HEK293T (cell line): Measurements from ENCODE around the gene TTC39C.

ENCODE experiments used
- CTCF ChIA-PET: fragments of 350-600 bp; formaldehyde crosslinking; extraction: SDS; loops from one replicate; lab custom pipeline; 2021; ENCODE audit warnings: antibody characterized with exemption, inconsistent platforms; lab: Yijun Ruan, JAX
- POLR2A ChIA-PET: fragments of 350-600 bp; formaldehyde crosslinking; extraction: SDS; loops from one replicate; lab custom pipeline; 2020; ENCODE audit warnings: antibody characterized with exemption, inconsistent platforms; lab: Yijun Ruan, JAX
- DNase-seq: peaks from one replicate; pipeline ENCODE4 v3.0.0; 2012; ENCODE audit warnings: mixed read lengths; ENCODE audit errors: extremely low spot score
- ARNT ChIP-seq: fragments of 450-650 bp; IDR thresholded peaks from 2 replicates; pipeline ENCODE4 v1.6.1; 2017; ENCODE audit warnings: mild to moderate bottlenecking
- BHLHE40 ChIP-seq: fragments of 450-650 bp; IDR thresholded peaks from 2 replicates; pipeline ENCODE4 v1.6.1; 2016; ENCODE audit warnings: mild to moderate bottlenecking, moderate library complexity, borderline replicate concordance
- CTBP1 ChIP-seq: fragments of 450-650 bp; IDR thresholded peaks from 2 replicates; pipeline ENCODE4 v1.6.1; 2016; ENCODE audit warnings: borderline replicate concordance
- ELF4 ChIP-seq: fragments of 450-650 bp; IDR thresholded peaks from 2 replicates; pipeline ENCODE4 v1.6.1; 2017; ENCODE audit warnings: antibody characterized with exemption
- FOXA1 ChIP-seq: fragments of 450-650 bp; IDR thresholded peaks from 2 replicates; pipeline ENCODE4 v1.6.1; 2016; ENCODE audit warnings: mild to moderate bottlenecking
- FOXK2 ChIP-seq: fragments of 450-650 bp; IDR thresholded peaks from 2 replicates; pipeline ENCODE4 v1.6.1; 2016; ENCODE audit warnings: mild to moderate bottlenecking
- FOXM1 ChIP-seq: fragments of 450-650 bp; IDR thresholded peaks from 2 replicates; pipeline ENCODE4 v1.6.1; 2017; ENCODE audit warnings: mild to moderate bottlenecking, borderline replicate concordance
- HDGF ChIP-seq: fragments of 450-650 bp; IDR thresholded peaks from 2 replicates; pipeline ENCODE4 v1.6.1; 2017; ENCODE audit warnings: antibody characterized with exemption, borderline replicate concordance
- L3MBTL2 ChIP-seq: fragments of 450-650 bp; conservative IDR thresholded peaks from 2 replicates; pipeline ENCODE4 v1.6.1; 2016; ENCODE audit warnings: mild to moderate bottlenecking
- LEF1 ChIP-seq: fragments of 450-650 bp; IDR thresholded peaks from 2 replicates; pipeline ENCODE4 v1.6.1; 2017; ENCODE audit warnings: mild to moderate bottlenecking, borderline replicate concordance
- NFRKB ChIP-seq: fragments of 450-650 bp; IDR thresholded peaks from 2 replicates; pipeline ENCODE4 v1.6.1; 2016; ENCODE audit warnings: mild to moderate bottlenecking, moderate library complexity
- PKNOX1 ChIP-seq: fragments of 450-650 bp; IDR thresholded peaks from 2 replicates; pipeline ENCODE4 v1.6.1; 2016
- SP1 ChIP-seq: fragments of 450-650 bp; IDR thresholded peaks from 2 replicates; pipeline ENCODE4 v1.6.1; 2017
- SUZ12 ChIP-seq: fragments of 450-650 bp; IDR thresholded peaks from 2 replicates; pipeline ENCODE4 v1.6.1; 2016; ENCODE audit warnings: mild to moderate bottlenecking
- TARDBP ChIP-seq: fragments of 450-650 bp; IDR thresholded peaks from 2 replicates; pipeline ENCODE4 v1.6.1; 2016
- ZNF384 ChIP-seq: fragments of 450-650 bp; IDR thresholded peaks from 2 replicates; pipeline ENCODE4 v1.6.1; 2016

Gene TTC39C

GRCh38 chr18:24104486-24104885 lies 89.9 kb downstream of the TTC39C start:
- no peak for DNase-seq
- TF ChIP-seq ELF4 = no peak
- TF ChIP-seq SUZ12 = no peak
- TF ChIP-seq L3MBTL2 = no peak
- TF ChIP-seq BHLHE40 = no peak
- no peak for TF ChIP-seq CTBP1
- ChIA-PET CTCF (interaction anchor here (0.6 kb wide), 1 partner anchor 294 kb away, joined by 3 read pairs; no protein-coding TSS in a partner anchor), POLR2A (interaction anchor here (1.6 kb wide), 1 partner anchor 34 kb away, joined by 5 read pairs; the partner anchor contains the start of gene CABYR)

- CTCF ChIA-PET = no interaction called here
- POLR2A ChIA-PET = interaction anchor here (1.6 kb wide), 1 partner anchor 30 kb away, joined by 6 read pairs; the partner anchor contains the start of gene CABYR
- TF ChIP-seq SUZ12 = no peak
- TF ChIP-seq ELF4 = no peak
- TF ChIP-seq L3MBTL2 = no peak
- no peak for TF ChIP-seq ARNT
- TF ChIP-seq FOXM1 = no peak
- no peak for TF ChIP-seq FOXK2
- TF ChIP-seq TARDBP = no peak
- TF ChIP-seq SP1 = no peak
- no peak for TF ChIP-seq FOXA1
- no peak for TF ChIP-seq HDGF
- TF ChIP-seq CTBP1 = no peak
- no peak for DNase-seq
Measured at GRCh38 chr18:24108641-24109040, 94.1 kb downstream of the TTC39C start.

GRCh38 chr18:24111936-24112335 lies 97.4 kb downstream of the TTC39C start:
- POLR2A ChIA-PET = no interaction called here
- no peak for TF ChIP-seq SP1
- no peak for TF ChIP-seq ARNT
- TF ChIP-seq FOXA1 = no peak
- no peak for TF ChIP-seq ELF4
- no peak for TF ChIP-seq ZNF384
- TF ChIP-seq L3MBTL2 = no peak
- no peak for TF ChIP-seq FOXK2
- TF ChIP-seq NFRKB = no peak
- TF ChIP-seq HDGF = no peak
- TF ChIP-seq CTBP1 = no peak
- TF ChIP-seq BHLHE40 = no peak
- TF ChIP-seq PKNOX1 = no peak
- TF ChIP-seq LEF1 = no peak
- no peak for TF ChIP-seq FOXM1
- TF ChIP-seq TARDBP = no peak
- TF ChIP-seq SUZ12 = no peak
- CTCF ChIA-PET = interaction anchor here (0.7 to 1.5 kb wide), 2 partner anchors 193 to 501 kb away, joined by 3 to 4 read pairs; no protein-coding TSS in a partner anchor
- no peak for DNase-seq

GRCh38 chr18:24112464-24112863 lies 97.9 kb downstream of the TTC39C start:
- ChIA-PET CTCF (interaction anchor here (0.7 to 1.5 kb wide), 2 partner anchors 194 to 501 kb away, joined by 3 to 4 read pairs; no protein-coding TSS in a partner anchor), POLR2A (no interaction called here)
- no peak for TF ChIP-seq NFRKB
- TF ChIP-seq FOXA1 = no peak
- TF ChIP-seq TARDBP = no peak
- TF ChIP-seq ELF4 = no peak
- no peak for TF ChIP-seq FOXK2
- no peak for TF ChIP-seq SUZ12
- no peak for TF ChIP-seq LEF1
- TF ChIP-seq CTBP1 = no peak
- no peak for TF ChIP-seq PKNOX1
- TF ChIP-seq ZNF384 = no peak
- no peak for TF ChIP-seq ARNT
- no peak for TF ChIP-seq BHLHE40
- no peak for TF ChIP-seq SP1
- no peak for TF ChIP-seq FOXM1
- TF ChIP-seq HDGF = no peak
- no peak for TF ChIP-seq L3MBTL2
- no peak for DNase-seq

- DNase-seq = no peak
- TF ChIP-seq CTBP1 = no peak
- TF ChIP-seq FOXM1 = no peak
- no peak for TF ChIP-seq ARNT
- no peak for TF ChIP-seq LEF1
- no peak for TF ChIP-seq NFRKB
- no peak for TF ChIP-seq FOXK2
- no peak for TF ChIP-seq SP1
- no peak for TF ChIP-seq FOXA1
- TF ChIP-seq PKNOX1 = no peak
- TF ChIP-seq L3MBTL2 = no peak
- ChIA-PET POLR2A (no interaction called here), CTCF (interaction anchor here (0.6 to 1.5 kb wide), 2 partner anchors 194 to 195 kb away, joined by 3 to 4 read pairs; no protein-coding TSS in a partner anchor)
Measured at GRCh38 chr18:24112874-24113615, 98.5 kb downstream of the TTC39C start.

- TF ChIP-seq TARDBP (no peak), PKNOX1 (no peak), ARNT (no peak), SP1 (no peak), L3MBTL2 (no peak), BHLHE40 (no peak), ELF4 (no peak), LEF1 (no peak), FOXM1 (no peak), HDGF (no peak), FOXK2 (no peak)
- CTCF ChIA-PET = interaction anchor here (1.4 kb wide), 1 partner anchor 39 kb away, joined by 4 read pairs; no protein-coding TSS in a partner anchor
- no peak for DNase-seq
- POLR2A ChIA-PET = interaction anchor here (1.1 to 1.9 kb wide), 2 partner anchors 24 to 70 kb away, joined by 3 to 4 read pairs; partner anchors contain the start of gene CABYR
Measured at GRCh38 chr18:24114924-24115549, 100.5 kb downstream of the TTC39C start.
